ENCODE measurements around the gene TESK2. TPM values are rescaled to one million over a fixed set of nuclear protein-coding genes. Genes with fewer than 3 reads are reported as not detected.

TESK2 gene
- polyA plus RNA-seq, 1 of the 3 experiments (the other 2 are of a cell fraction): 1.3 TPM

DNA sequence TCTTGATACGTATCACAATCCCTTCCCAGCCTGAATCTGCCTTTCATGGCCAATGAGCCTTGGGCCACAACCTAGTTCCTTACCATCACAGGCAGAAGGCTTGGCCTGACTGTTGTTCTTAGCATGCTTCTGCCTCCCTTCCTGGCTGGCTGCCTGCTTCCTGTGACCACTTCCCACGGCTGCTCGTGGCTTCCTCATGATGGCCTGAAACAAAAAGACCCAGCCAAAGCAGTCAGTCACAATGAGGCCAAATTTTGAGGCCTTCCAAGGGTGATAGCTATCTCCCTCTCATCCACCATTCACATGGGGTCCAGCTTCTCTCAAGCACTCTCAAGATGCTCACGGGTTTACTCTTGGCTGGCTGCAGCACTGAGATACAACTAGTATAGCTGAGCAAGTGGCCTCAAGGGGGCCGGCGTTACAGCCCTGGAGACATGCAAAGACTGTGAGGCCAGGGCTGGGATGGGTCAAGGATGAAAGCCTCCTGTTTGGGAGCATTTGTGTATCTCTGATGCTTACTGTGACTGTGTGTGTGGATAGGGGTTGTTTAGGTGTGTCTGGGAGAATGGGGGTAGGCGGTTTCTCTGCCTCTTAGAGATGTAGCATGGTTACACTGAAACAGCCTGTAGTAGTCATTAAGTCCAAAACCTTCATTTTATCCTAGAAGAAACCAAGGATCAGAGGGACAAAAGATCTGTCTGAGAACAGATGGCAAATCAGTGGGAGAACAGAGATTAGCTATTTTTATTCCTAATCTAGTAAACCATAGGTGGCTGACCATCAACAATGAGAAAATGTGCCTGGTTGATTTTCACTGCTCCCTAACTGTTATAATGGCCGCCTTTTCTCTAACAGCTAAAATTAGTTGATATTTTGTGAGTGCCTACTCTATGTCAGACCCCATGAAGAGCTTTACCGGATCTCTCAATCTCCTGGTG, 156.4 kb downstream of the TESK2 start:
- Histone ChIP-seq H3K4me3 (ENCODE audit: low read depth in 2 of 2, low read length in 1 of 2) (no peak overlapping the region), H3K27ac (ENCODE audit: low read depth in 2 of 2, low read length in 1 of 2) (no peak overlapping the region), H3K9me3 (no peaks in the 10 kb centered on the region), H3K36me3 (replicated peaks in 1 of 2; ENCODE audit: control insufficient read depth in 1 of 2, insufficient read depth in 2 of 2, low read length in 1 of 2) (peaks cover 3 to 26% of the 10 kb centered on the region in 2 experiments), H3F3A (replicated peaks; ENCODE audit: insufficient read depth) (peaks cover 7% of the 10 kb centered on the region), H3K9ac (no peak overlapping the region), H3K4me1 (ENCODE audit: control insufficient read depth in 1 of 2, insufficient read depth in 2 of 2, low read depth in 1 of 2, low read length in 1 of 2) (peaks cover 0 to 3% of the 10 kb centered on the region in 2 experiments; a peak in 1 of 4 replicates), H3K4me2 (no peak overlapping the region), H4K20me1 (ENCODE audit: insufficient read depth) (no peaks in the 10 kb centered on the region), H3K79me2 (ENCODE audit: insufficient read depth) (peaks cover 18% of the 10 kb centered on the region; the same call in 1 of the 2 replicates), H2AFZ (ENCODE audit: low read depth) (no peak overlapping the region), H3K27me3 (ENCODE audit: insufficient read depth) (no peaks in the 10 kb centered on the region), H3K9me2 (no peaks in the 10 kb centered on the region)
- DNase-seq: no peak
- WGBS (ENCODE audit: low lambda C conversion rate): 96% methylated on average over 9 of the region's 9 CpGs
- CTCF ChIA-PET: interaction anchor here (0.8 to 1.1 kb wide), 2 partner anchors 16 to 17 kb away, joined by 3 read pairs; no protein-coding TSS in a partner anchor
- TF ChIP-seq TAF1 (IDR thresholded peaks at IDR 0.05; ENCODE audit: borderline replicate concordance, low read depth, low read length) (no peak), POLR2AphosphoS5 (IDR thresholded peaks at IDR 0.05; ENCODE audit: low read depth, low read length) (no peak), SIN3A (IDR thresholded peaks at IDR 0.05; ENCODE audit: borderline replicate concordance, low read depth, low read length) (no peak), FOSL2 (IDR thresholded peaks at IDR 0.05; ENCODE audit: borderline replicate concordance, low read depth) (no peak)
- POLR2A ChIA-PET: no interaction called here

DNA sequence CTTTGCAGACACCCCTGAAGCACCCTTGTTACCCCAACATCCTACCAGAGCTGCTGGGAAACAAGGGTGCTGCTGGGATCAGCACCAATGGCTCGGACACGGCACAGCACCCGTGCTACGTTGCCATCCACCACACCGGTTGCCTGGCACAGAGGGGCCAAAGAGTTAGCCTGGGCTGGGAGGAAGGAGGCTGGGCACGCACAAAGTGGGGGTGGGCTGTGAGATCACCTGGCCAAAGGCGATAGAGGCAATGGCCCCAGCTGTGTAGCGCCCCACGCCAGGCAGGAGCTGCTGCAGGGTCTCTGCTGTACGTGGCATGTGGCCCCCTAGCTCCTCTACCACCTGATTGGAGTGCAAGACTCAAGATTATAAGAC, 158.6 kb downstream of the TESK2 start:
- 98% methylated on average over 8 of the region's 10 CpGs for WGBS (ENCODE audit: low lambda C conversion rate)

DNA sequence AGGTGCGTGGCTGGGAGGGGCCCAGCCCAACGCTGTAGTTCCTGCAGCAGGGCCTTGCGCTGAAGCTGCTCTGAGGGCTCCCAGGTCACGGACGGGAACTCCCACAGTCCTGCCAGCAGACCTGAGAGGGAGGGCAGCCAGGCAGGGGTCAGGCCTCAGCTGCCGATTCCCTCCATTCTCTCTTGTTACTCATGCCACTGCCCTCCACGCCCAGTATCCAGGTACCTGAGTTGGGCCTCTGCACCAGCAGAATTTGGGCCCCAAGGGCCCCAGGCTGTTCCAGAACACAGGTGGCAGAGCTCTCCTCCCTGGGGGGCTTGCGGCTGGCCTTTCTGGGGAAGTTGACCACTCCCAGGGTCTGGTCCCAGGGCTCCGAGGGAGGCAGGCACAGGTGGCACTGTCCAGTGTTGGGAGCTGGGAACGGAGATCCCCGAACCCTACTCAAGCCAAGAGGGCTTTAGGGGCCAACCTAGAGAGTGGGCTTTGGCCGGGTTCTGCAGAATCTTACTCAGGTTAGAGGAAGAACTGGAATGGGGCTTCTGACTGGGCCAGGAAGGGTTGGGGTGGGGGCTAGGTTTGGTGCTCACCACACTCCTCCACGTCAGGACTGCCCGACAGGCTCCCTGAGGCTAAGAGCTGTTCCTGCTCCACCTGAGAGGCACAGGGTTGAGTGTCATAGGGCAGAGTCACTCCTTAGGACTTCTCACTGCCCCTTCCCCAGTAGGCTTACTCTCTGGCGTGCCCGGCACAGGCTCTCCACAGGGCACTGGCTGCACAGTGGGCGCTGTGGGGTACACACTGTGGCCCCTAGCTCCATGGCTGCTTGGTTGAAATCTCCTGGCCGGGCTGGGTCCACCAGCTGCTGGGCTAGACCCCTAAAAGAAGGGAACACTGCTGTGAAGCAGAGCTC, 159.3 kb downstream of the TESK2 start:
- Histone ChIP-seq H3K27ac (ENCODE audit: low read depth in 2 of 2, low read length in 1 of 2) (no peak overlapping the region; a peak in 1 of 4 replicates), H3K9me3 (no peaks in the 10 kb centered on the region), H3K4me1 (ENCODE audit: control insufficient read depth in 1 of 2, insufficient read depth in 2 of 2, low read depth in 1 of 2, low read length in 1 of 2) (peaks cover 0 to 8% of the 10 kb centered on the region in 2 experiments; a peak in 1 of 4 replicates), H3K9me2 (no peaks in the 10 kb centered on the region), H3K9ac (no peak overlapping the region), H3K27me3 (ENCODE audit: insufficient read depth) (no peaks in the 10 kb centered on the region), H3K4me2 (no peak overlapping the region), H3K36me3 (replicated peaks in 1 of 2; ENCODE audit: control insufficient read depth in 1 of 2, insufficient read depth in 2 of 2, low read length in 1 of 2) (peaks cover 3 to 28% of the 10 kb centered on the region in 2 experiments), H3K79me2 (ENCODE audit: insufficient read depth) (no peaks in the 10 kb centered on the region), H2AFZ (ENCODE audit: low read depth) (no peak overlapping the region), H4K20me1 (ENCODE audit: insufficient read depth) (no peaks in the 10 kb centered on the region), H3K4me3 (ENCODE audit: low read depth in 2 of 2, low read length in 1 of 2) (no peak overlapping the region), H3F3A (replicated peaks; ENCODE audit: insufficient read depth) (no peaks in the 10 kb centered on the region)
- 97% methylated on average over 6 of the region's 18 CpGs for WGBS (ENCODE audit: low lambda C conversion rate)
- no peak for DNase-seq
- POLR2A ChIA-PET: no interaction called here
- CTCF ChIA-PET: interaction anchor here (1.0 kb wide), 1 partner anchor 134 kb away, joined by 3 read pairs; no protein-coding TSS in a partner anchor
- TF ChIP-seq FOSL2 (IDR thresholded peaks at IDR 0.05; ENCODE audit: borderline replicate concordance, low read depth) (no peak), RCOR1 (IDR thresholded peaks at IDR 0.05; ENCODE audit: low read length) (no peak), TCF12 (IDR thresholded peaks at IDR 0.05) (no peak), TAF1 (IDR thresholded peaks at IDR 0.05; ENCODE audit: borderline replicate concordance, low read depth, low read length) (no peak), EZH2phosphoT487 (IDR thresholded peaks at IDR 0.05; ENCODE audit: borderline replicate concordance, low read depth) (no peak), EP300 (IDR thresholded peaks at IDR 0.05; ENCODE audit: borderline replicate concordance in 1 of 2, low read depth in 1 of 2, low read length in 1 of 2) (no peak), MEF2A (IDR thresholded peaks at IDR 0.05; ENCODE audit: borderline replicate concordance, low read depth) (no peak), TEAD4 (IDR thresholded peaks at IDR 0.05; ENCODE audit: borderline replicate concordance, insufficient read depth) (no peak), GABPA (IDR thresholded peaks at IDR 0.05; ENCODE audit: low read depth) (no peak), RAD21 (IDR thresholded peaks at IDR 0.05; ENCODE audit: low read length) (no peak), JUND (IDR thresholded peaks at IDR 0.05) (no peak), NRF1 (IDR thresholded peaks at IDR 0.05; ENCODE audit: low read depth, low read length) (no peak), RFX5 (IDR thresholded peaks at IDR 0.05; ENCODE audit: low read length) (no peak), GATA2 (CRISPR knock-in tag; IDR thresholded peaks at IDR 0.05) (no peak), SMC3 (IDR thresholded peaks at IDR 0.05; ENCODE audit: low read depth, low read length) (no peak), FOXJ3 (CRISPR knock-in tag; IDR thresholded peaks at IDR 0.05) (no peak)
- TF ChIP-seq, protein P1, sequence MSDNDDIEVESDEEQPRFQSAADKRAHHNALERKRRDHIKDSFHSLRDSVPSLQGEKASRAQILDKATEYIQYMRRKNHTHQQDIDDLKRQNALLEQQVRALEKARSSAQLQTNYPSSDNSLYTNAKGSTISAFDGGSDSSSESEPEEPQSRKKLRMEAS (IDR thresholded peaks at IDR 0.05; ENCODE audit: low read depth): no peak

More for the DNA sequence above, 158.6 kb downstream of the TESK2 start:
- ChIA-PET POLR2A (interaction anchor here (0.5 kb wide), 1 partner anchor 125 kb away, joined by 3 read pairs; no protein-coding TSS in a partner anchor), CTCF (interaction anchor here (1.0 kb wide), 1 partner anchor 134 kb away, joined by 3 read pairs; no protein-coding TSS in a partner anchor)
- no peak for DNase-seq
- Histone ChIP-seq H3K27ac (ENCODE audit: low read depth in 2 of 2, low read length in 1 of 2) (no peak overlapping the region), H3K9me2 (no peaks in the 10 kb centered on the region), H4K20me1 (ENCODE audit: insufficient read depth) (no peaks in the 10 kb centered on the region), H3K4me2 (no peak overlapping the region), H3K79me2 (ENCODE audit: insufficient read depth) (peaks cover under 1% of the 10 kb centered on the region; the same call in 1 of the 2 replicates), H3K9ac (no peak overlapping the region), H3K27me3 (ENCODE audit: insufficient read depth) (no peaks in the 10 kb centered on the region), H3K4me3 (ENCODE audit: low read depth in 2 of 2, low read length in 1 of 2) (no peak overlapping the region), H3F3A (replicated peaks; ENCODE audit: insufficient read depth) (no peaks in the 10 kb centered on the region), H3K9me3 (no peaks in the 10 kb centered on the region), H3K36me3 (replicated peaks in 1 of 2; ENCODE audit: control insufficient read depth in 1 of 2, insufficient read depth in 2 of 2, low read length in 1 of 2) (peaks cover 3 to 28% of the 10 kb centered on the region in 2 experiments), H2AFZ (ENCODE audit: low read depth) (no peak overlapping the region), H3K4me1 (ENCODE audit: control insufficient read depth in 1 of 2, insufficient read depth in 2 of 2, low read depth in 1 of 2, low read length in 1 of 2) (peaks cover 0 to 2% of the 10 kb centered on the region in 2 experiments; a peak in 1 of 4 replicates)
- no peak for TF ChIP-seq TEAD4 (IDR thresholded peaks at IDR 0.05; ENCODE audit: borderline replicate concordance, insufficient read depth)
